ENCODE measurements around the gene ZBTB16.

ZBTB16 gene

GRCh38 chr11:114088216-114088615 is 28.7 kb downstream of the ZBTB16 start:
- DNase-seq, result no peak

- DNase-seq, result no peak
Measured at GRCh38 chr11:114088836-114089235, 29.3 kb downstream of the ZBTB16 start.

DNA sequence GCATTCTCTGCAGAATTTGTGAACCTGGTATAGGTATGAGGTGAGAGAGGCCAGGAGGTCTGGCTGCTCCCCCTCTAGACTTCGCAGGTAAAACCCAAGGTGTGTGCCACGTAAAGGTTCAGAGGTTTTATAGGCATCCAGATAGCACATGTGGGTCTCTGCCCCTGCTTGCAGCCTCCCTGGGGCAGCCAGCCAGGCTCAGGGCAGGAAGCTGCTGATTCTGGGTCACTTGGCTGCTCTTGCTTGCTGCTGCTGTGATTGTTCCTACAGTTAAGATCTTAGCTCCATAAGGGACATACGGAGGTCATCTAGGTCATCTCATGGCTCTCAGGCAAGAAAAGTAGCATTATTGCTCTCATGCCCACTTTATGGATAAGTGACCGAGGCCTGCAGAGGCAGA is 30.2 kb downstream of the ZBTB16 start:
- DNase-seq, result no peak

- no peak for DNase-seq
Measured at GRCh38 chr11:114090225-114090910, 30.9 kb downstream of the ZBTB16 start.

- DNase-seq, result no peak
Measured at GRCh38 chr11:114090976-114091375, 31.5 kb downstream of the ZBTB16 start.

GRCh38 chr11:114091516-114092397 is 32.2 kb downstream of the ZBTB16 start:
- no peak for DNase-seq

DNA sequence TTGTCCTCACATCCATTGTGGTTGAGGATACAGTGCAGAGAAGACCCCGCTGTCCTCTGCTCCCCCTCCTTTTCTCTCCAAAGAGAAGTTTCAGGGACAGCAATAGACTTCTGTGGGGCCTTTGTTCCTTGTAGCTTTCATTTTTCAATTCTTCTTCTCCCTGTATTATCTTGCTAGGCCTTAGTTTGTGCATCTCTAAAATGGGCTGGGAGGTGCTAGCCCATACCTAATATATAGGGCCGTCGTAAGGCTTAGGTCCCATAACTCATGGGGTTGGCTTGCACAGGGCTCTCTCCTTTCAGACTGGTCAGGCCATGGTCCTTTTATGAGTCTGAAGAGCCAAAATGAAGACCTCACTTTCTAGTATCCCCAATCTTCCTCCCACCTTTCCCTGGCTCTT is 33.0 kb downstream of the ZBTB16 start:
- no peak for DNase-seq

DNA sequence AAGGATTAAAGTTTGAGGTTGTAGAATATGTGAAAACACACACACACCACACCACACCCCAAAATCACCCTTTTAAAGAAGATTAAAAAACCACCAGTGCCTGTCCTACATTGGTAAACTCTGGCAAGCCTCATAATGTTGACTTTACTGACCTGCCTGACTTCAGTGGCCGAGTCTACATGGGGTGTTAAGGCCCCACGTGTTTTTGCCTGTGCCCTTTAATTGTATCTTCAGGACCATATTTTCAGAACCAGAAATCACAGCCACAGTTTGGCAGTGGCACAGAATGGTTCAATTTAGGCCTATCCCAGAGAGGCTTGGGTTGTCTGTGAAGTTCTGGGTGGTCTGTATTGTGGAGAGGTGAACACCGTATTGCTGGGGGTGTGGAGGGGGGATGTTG is 33.4 kb downstream of the ZBTB16 start:
- no peak for DNase-seq

GRCh38 chr11:114094516-114094915 is 35.0 kb downstream of the ZBTB16 start:
- DNase-seq, result no peak

DNA sequence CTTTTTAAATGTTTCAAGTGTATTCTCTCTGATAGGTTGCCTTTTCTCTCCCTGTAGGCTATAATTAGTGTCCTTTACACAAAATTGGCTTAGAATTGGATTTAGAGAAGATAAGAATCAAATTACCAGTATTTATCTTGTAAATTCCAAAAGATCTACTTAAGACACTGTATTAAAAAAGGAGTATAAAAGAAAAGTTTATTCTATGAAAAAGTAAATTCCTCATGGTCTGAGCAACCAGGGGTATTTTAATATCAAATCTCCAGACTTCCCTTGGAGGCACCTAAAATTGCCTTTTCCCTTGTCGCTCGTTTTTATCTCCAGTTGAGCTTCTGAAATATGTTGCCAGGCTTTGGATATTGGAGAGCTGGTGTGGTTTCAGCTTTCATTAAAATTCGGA is 36.4 kb downstream of the ZBTB16 start:
- no peak for DNase-seq

DNA sequence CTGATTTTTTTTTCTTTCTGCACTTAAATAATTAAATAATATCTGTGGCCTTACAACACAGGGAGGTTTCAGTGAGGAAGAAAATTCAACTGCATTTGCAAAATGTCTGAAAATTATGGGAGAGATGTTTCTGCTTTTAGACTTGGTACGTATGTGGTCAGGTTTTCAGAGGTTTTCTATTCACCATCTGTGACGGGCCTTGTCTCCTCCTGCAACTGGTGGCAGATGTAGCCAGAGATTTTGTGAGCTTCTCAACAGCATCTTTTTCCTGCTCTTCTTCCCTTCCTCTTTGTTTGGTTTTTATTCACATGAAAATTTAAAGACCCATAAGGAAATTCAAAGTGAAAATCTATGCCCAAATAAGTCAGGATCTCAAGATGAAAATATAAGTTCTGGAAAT is 38.3 kb downstream of the ZBTB16 start:
- no peak for DNase-seq

- DNase-seq, result no peak
Measured at GRCh38 chr11:114098927-114099326, 39.4 kb downstream of the ZBTB16 start.

DNA sequence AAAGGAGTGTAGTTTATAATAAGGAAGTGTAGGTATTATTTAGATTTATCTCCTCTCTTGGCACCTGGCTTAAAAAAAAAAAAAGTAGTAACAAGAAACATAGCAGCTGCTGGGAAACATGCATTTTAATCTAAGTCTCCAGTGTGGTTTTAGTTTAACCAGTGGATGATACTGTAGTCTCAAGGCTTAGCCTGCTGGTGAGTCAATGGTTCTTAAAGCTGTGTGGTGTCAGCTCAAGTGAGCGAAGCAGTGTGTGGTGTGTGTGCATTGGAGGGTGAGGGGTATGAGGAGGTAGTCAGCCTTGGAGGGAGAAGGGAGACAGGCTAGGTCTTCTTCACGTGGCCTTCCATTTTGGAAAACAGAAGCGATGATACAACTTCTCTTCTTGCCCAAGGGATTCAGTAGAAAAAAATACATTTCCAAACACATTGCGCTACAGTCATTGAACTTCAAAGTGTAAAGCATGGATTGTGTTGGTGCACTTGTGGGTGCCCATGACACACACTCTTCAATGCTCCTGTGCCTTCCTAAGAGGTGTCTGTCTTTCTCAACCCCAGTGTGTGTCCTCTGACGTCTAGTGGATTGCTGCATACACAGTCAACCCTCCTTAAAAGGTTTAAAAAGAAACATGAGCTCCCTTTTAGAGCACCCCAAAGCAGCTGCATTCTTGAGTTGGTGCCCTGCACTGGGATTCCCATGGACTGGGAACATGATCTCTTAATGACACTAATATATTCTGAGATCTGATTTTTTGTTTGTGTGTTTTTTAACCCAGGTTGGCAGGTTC is 40.1 kb downstream of the ZBTB16 start:
- no peak for DNase-seq

- no peak for DNase-seq
Measured at GRCh38 chr11:114102993-114103896, 43.7 kb downstream of the ZBTB16 start.

- DNase-seq, result no peak
Measured at GRCh38 chr11:114105611-114106010, 46.1 kb downstream of the ZBTB16 start.

DNA sequence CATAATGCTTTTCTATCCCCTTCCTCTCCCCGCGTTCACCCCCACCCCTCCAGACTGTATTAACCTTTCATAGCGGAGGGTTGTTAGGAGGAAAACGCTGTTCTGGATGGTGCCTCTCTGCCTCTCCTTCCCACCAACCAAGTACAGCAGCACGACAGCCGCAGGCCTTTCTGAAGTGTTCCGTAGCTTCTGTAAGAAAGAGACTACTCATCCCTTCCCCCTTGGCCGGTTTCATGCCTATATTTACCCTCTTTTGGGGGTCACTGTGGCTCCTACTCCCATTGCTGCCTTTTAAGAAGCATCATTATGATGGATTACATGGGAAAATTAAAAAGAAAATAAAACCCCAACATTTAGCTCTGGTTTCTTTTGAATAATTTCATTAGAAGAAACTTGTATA is 46.5 kb downstream of the ZBTB16 start:
- DNase-seq, result no peak

DNA sequence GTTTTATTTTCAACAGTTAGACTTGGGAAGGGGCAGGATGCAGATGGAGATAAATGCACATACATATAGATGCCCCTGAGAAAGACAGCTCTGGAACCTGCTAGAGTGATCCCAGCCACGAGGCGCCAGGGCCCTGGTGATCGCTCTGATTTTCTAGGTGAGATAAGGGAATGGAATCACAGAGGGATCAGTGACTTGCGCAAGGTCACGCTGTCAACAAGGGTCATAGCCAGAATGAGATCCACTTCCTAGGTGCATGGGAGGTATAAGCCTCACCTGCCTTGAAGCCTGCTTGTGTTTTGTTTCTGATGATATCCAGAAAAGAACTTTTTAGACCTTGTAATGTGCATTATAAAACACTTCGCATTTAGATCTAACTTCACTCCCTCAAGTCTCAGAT is 47.5 kb downstream of the ZBTB16 start:
- DNase-seq, result no peak

DNA sequence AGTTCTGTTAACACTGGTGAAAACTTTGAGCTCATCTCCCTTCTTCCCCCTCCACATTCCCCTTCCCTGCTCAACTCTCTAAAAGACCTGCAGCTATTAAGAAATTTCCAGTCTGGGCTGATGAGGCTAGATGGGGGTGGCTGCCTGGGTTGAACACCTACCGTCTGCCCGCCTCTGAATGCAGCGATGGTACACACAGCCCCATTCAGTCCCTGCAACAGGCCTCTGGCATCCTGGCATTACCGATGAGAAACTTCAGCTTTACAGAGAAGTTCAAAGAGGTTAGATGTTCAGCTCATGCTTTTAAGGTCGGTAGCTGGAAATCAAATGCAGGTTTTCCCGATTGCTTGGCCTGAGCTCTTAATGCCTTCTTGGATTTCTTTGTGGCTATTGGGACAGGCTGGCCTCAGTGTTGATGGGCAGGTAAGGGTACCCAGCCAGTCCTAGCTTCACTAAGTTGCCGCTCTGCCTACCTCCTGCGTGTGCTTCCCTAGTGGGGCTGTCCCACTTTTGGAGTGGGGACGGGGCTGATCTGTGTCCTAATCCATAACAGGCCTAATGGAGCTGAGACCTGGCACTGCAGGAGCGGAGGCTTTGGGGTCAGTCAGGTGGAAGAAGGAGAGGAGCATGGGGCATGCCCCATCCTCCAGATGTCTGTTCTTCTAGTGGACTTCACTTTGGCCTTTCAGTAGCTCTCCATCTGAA is 49.1 kb downstream of the ZBTB16 start:
- DNase-seq, result no peak

DNA sequence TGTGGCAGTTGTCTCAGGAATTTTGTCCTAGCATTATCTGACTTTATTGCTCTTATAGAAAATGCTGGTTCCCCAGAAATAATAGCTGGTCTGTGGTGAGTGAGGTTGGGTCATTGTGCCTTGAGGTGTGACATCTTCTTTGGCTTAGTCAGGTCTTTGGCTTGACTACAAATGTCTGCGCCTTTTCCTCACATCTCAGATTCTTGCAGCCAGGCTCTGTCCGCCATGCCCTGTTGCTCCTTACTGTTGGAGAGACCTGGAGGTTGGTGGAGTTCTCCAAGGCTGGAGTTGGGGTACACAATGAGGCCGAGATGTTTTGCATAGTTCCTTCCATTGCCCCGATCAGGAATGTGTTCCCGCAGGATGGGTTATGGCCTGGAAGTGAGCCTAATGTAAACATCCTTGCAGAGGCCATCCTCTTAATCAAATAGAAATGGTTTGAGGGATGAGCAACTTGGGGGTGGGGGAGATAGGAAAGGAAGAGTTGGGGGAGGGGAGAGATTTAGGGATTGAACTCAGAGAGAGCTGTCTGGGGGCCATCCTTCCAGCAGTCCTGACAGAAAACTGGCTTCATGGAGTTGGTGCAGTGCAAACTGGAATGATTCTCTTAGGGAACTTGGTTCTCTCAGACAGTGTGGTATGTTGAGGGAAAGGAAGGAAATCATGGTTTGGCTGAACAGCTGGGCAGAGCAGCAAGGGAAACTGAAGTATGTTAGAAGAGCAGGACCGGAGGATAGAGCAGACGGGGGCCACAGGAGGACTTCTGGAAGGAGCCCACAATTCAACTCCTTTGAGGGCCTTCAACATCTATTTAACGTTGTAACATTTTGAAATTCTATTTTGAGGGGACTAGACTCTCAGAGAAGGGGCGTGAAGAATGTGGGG is 49.9 kb downstream of the ZBTB16 start:
- DNase-seq, result no peak

DNA sequence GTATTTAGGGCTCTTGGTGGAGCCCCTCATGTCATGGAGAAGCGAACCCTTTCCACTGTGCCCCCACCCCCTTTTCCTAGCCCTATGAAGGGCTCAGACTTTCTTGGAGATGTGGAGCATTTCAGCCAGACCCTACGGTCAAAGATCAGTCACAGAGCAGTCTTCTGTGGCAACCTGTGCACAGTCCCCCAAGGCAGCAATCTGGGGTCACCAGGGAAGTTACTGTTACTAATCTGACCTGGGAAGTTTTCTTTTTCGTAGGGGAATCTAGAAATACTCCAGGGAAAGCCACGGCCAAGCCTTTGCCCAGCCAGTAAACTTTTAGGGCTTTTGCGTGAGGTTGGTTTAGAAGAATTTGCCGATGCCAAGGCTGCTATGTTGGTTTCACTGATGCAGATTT is 50.6 kb downstream of the ZBTB16 start:
- DNase-seq, result no peak
